HG02798 (cell line): ENCODE results near the gene SNED1.

Experiments
- ATAC-seq: cut with Tn5 transposase; IDR thresholded peaks from one replicate; pipeline ENCODE4 v1.9.1; 2021; ENCODE audit warnings: mild to moderate bottlenecking; ENCODE audit not compliant: unreplicated experiment, poor library complexity

SNED1 gene

GRCh38 chr2:240991378-240992263, 6.8 kb upstream of the SNED1 start:
- no peak for ATAC-seq

GRCh38 chr2:240992572-240993291, 5.7 kb upstream of the SNED1 start:
- no peak for ATAC-seq

- ATAC-seq = no peak
These were observed 4.8 kb upstream of the SNED1 start for GRCh38 chr2:240993446-240994170.

- ATAC-seq = no peak
These were observed 4.1 kb upstream of the SNED1 start for GRCh38 chr2:240994171-240994896.

GRCh38 chr2:240995041-240996021, 3.1 kb upstream of the SNED1 start:
- no peak for ATAC-seq

DNA sequence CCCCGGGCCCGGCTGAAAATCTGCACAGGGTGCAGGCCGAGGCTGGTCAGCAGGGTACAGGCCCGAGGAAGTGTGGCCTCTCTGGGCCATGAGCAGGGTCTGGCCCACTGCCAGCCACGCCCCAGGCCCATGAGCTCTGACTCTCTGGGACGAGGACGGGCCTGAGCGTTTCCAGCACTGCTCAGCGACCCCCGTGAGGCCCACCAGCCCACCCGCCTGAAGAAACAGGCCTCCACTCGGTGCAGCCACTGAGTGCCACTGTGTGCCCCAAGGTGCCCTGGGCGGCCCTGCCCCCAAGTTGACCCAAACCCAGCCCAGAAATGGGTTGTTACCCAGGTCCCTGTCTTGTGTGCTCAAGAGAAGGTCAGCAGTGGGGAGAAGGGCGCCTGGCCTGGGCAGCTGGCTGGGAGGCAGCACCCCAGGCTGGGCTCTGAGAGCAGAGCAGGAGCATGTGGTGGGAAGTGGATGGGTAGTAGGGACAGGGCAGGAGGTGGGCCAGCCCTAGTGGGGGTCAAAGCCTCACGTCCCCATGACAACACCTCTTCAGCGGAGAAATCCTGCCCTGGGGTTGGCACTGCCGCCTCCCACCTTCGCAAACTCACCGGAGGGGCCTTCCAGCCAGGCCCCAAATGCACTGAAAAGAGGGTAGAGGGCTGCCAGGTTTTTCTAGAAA, 2.1 kb upstream of the SNED1 start:
- ATAC-seq = no peak

- ATAC-seq = no peak
These were observed 1.6 kb upstream of the SNED1 start for GRCh38 chr2:240996834-240997140.

DNA sequence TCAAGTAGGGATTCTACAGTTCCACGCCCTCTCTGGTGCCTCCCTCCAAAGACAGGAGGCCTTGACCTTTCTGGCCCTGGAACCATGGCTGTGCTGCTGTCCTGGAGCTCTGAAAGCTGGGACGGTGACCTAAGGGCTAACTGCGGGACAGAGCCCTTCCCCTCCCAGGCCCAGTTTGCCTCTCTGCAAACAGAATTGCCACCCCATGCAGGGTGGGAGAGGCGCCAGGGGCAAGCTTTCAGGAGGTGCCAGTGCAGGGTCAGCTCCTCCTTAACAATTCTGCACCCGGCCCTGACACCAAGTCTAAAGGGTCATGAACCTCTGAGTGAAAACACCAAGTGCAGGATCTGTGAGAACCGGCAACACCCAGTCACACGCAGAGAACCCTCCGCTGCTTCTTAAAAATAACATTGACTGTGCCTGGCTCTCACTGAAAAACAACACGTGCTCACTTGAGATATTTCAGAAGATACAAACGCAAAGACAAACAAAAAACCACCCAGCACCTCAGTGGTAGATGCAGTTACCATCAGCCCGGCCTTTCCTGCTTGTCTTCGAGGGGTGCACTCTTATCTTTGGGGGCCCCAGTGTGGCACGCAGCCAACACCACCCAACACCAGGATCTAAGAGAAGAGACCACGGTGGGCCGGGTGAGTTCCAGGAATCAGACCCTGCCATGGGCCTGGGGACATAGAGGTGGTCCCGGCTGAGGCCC, 1.1 kb upstream of the SNED1 start:
- no peak for ATAC-seq

DNA sequence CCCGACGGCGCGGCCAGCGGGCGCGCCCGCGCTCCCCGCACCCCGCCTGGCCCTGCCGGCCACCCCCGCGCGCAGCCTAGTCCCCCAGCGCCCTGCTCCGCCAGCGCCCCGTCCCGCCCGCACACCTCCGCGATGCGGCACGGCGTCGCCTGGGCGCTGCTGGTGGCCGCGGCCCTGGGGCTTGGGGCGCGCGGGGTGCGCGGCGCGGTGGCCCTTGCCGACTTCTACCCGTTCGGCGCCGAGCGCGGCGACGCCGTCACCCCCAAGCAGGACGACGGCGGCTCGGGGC, 232 bp downstream of the SNED1 start:
- no peak for ATAC-seq

DNA sequence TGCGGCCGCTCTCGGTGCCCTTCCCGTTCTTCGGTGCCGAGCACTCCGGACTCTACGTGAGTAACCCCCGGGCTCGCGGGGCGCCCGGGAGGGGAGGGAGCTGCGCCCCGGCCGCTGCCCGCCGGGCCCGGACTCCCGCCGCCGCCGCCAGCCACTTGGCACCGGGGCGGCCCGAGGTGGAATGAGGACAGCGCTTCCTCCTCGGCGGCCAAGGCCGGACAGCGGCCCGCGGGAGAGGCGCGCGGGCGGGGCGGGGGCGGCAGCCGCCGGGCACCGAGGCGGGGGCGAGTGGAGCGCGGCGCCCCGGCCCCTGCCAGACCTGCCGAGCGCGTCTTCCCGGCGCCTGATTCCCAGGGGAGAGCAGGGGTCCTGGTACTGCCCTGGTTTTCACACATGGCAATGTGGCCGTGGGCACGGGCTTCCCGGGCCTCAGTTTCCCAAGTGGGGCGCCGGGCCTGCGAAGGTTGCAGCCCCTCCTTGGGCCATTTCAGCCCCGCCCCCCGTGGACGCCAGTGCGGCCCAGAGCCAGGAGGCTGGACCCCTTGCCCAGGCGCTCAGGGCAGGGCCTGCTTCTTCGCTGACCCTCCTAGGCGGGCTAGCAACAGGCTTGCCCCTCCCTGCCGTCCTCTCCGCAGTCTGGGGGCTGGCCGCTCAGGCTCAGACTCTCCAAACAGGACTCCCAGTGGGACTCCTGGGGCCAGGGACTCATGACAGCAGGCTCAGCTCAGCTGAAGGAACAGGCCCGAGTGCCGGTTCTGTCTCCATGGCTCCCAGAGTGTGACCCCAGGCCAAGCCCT, 775 bp downstream of the SNED1 start:
- ATAC-seq = no peak

DNA sequence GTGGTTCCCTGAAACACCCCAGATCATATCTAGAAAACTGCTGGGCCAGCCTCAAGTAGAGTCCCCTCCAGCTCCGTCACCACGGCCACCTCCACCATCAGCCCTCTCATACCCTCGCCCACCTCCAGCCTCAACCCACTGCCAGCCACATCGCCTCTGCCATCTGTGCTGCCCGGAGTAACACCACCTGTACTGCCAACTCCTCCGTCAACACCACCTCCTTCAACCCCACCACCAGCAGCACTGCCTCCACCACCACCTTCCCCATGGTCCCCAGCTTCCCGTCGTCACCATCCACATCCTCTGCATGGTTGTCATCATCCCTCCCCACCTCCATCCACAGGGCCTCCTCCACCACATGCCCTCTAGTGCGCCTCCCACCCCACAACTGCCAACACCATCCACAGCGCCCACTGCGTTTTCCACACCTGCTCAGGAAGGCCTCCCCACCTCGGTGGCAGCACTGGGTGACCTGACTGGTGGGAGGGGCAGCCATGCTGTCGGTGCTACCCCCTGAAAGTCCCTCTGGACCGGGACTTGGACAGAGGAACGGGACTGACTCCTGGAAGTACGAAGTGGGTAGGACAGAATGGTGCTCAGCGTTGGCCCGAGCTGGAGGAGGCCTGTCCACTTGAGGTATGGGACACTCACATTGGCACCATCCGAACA, 1.6 kb downstream of the SNED1 start:
- ATAC-seq = no peak

GRCh38 chr2:241000831-241001321, 2.5 kb downstream of the SNED1 start:
- no peak for ATAC-seq

GRCh38 chr2:241001413-241002274, 3.2 kb downstream of the SNED1 start:
- ATAC-seq = no peak

- no peak for ATAC-seq
These were observed 4.0 kb downstream of the SNED1 start for GRCh38 chr2:241002275-241003046.

DNA sequence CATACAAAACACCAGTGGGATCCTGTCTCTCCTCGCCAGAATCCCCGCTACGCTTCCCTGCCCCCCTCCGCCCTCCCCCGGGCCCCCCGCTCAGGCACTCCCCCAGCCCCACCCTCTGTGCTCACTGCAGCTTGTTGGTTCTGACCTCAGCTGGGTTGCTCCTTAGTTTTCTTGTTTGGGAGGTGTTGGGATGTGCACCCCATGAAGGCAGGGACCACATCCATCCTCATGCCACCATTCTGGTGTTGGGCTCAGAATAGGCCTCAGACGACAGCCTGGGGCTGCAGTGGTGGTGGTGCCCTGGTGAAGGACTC, 4.6 kb downstream of the SNED1 start:
- no peak for ATAC-seq
